K562 (cell line): ENCODE data around the gene HCN3. TPM values are rescaled to one million over a fixed set of nuclear protein-coding genes. Genes with fewer than 3 reads are reported as not detected.

Experiments
- BRCA1 ChIP-seq, 2 experiments: fragments of 450-650 bp in 1 of 2; sonication (generic) in 1 of 2; formaldehyde crosslinking in 1 of 2; IDR thresholded peaks; 2 replicates each; pipeline versions ENCODE4 v1.5.0 to v1.6.1; 2017 to 2020; ENCODE audit warnings: mild to moderate bottlenecking in 1 of 2, missing genetic modification reagents in 1 of 2
- EP300 ChIP-seq: IDR thresholded peaks from 2 replicates; pipeline ENCODE4 v1.6.1; 2012; ENCODE audit warnings: low read length, improper control_type of control experiment
- ETS2 ChIP-seq: IDR thresholded peaks from 2 replicates; pipeline ENCODE4 v1.6.1; 2016; ENCODE audit warnings: borderline replicate concordance, missing genetic modification characterization, mild to moderate bottlenecking, moderate library complexity, missing compliant biosample characterization; ENCODE audit not compliant: poor library complexity, severe bottlenecking
- HMG20A ChIP-seq: fragments of 450-650 bp; formaldehyde crosslinking; conservative IDR thresholded peaks from 2 replicates; pipeline ENCODE4 v1.4.0; 2020; ENCODE audit warnings: mild to moderate bottlenecking, mixed read lengths
- HNRNPK ChIP-seq: fragments of 200-400 bp; formaldehyde crosslinking; IDR thresholded peaks from one replicate; pipeline ENCODE4 v1.6.1; 2018; ENCODE audit warnings: mild to moderate bottlenecking, low read depth, low read length; ENCODE audit not compliant: poor library complexity, severe bottlenecking
- KAT8 ChIP-seq: fragments of 450-650 bp; IDR thresholded peaks from 2 replicates; pipeline ENCODE4 v1.6.1; 2016; ENCODE audit warnings: low read depth, mild to moderate bottlenecking
- MTA3 ChIP-seq: fragments of 450-650 bp; formaldehyde crosslinking; IDR thresholded peaks from 2 replicates; pipeline ENCODE4 v1.6.1; 2017; ENCODE audit warnings: mild to moderate bottlenecking, borderline replicate concordance
- RAD51 ChIP-seq: fragments of 450-650 bp; IDR thresholded peaks from 2 replicates; pipeline ENCODE4 v1.7.1; 2016; ENCODE audit warnings: low read depth, mild to moderate bottlenecking, borderline replicate concordance
- RFX1 ChIP-seq: fragments of 450-650 bp; IDR thresholded peaks from 2 replicates; pipeline ENCODE4 v1.6.1; 2016; ENCODE audit warnings: mild to moderate bottlenecking, moderate library complexity
- SUPT5H ChIP-seq: fragments of 450-650 bp; IDR thresholded peaks from 2 replicates; pipeline ENCODE4 v1.6.1; 2016
- TRIM24 ChIP-seq, 2 experiments: fragments of 450-650 bp; IDR thresholded peaks; 2 replicates each; pipeline ENCODE4 v1.6.1; 2016
- WHSC1 ChIP-seq: IDR thresholded peaks from one replicate; pipeline ENCODE4 v1.6.1; 2012; ENCODE audit warnings: low read length, control low read depth, inconsistent platforms
- ZNF212 ChIP-seq: fragments of 450-650 bp; formaldehyde crosslinking; IDR thresholded peaks from 2 replicates; pipeline ENCODE4 v1.4.0; 2020; ENCODE audit warnings: mild to moderate bottlenecking
- ZNF445 ChIP-seq: fragments of 250-450 bp; sonication (Bioruptor Pico); IDR thresholded peaks from 2 replicates; pipeline ENCODE4 v1.4.0; 2020; ENCODE audit warnings: low read depth, mild to moderate bottlenecking, moderate library complexity
- ZNF507 ChIP-seq: conservative IDR thresholded peaks from 2 replicates; pipeline ENCODE4 v1.6.1; 2017; ENCODE audit warnings: missing genetic modification characterization, missing compliant biosample characterization
- ZNF740 ChIP-seq, 3 experiments: fragments of 200-800 bp in 1 of 3; sonication (Bioruptor generic) in 1 of 3; sonication (generic) in 1 of 3; formaldehyde crosslinking in 1 of 3; IDR thresholded peaks; 2 replicates each; pipeline versions ENCODE4 v1.6.1 to v1.8.0; 2016 to 2022; ENCODE audit warnings: mild to moderate bottlenecking in 2 of 3, missing compliant biosample characterization in 2 of 3, missing genetic modification characterization in 2 of 3, missing genetic modification reagents in 1 of 3
- polyA plus RNA-seq, 8 experiments: library from polyadenylated mRNA; depleted of rRNA in 4 of 8; stranded (reverse) in 5 of 8; unstranded in 3 of 8; fragments of >200 nt; fragmentation: Nextera tagmentation in 2 of 8; fragmentation: Illumina TruSeq in 1 of 8; extraction: Ambion mirVana in 2 of 8; extraction: Trizol in 1 of 8; gene quantifications; 2 replicates each; pipeline versions ENCODE4 v1.2.1 to v1.2.3, GENCODE V29; 2011 to 2014; ENCODE audit warnings: inconsistent platforms in 1 of 8, missing spikeins in 1 of 8
- total RNA-seq, 7 experiments: library from RNA; depleted of rRNA in 6 of 7; stranded (reverse); fragments of >200 nt in 6 of 7; fragmentation: Illumina TruSeq in 2 of 7; extraction: Trizol in 2 of 7; gene quantifications; 2 replicates each; pipeline versions ENCODE4 v1.2.1 to v1.2.3, GENCODE V29; 2011 to 2021; ENCODE audit warnings: low replicate concordance in 1 of 7
- TF ChIP-seq, protein P1 (sequence below), 2 experiments: fragments of 150-350 bp in 1 of 2; IDR thresholded peaks; 2 replicates each; pipeline ENCODE4 v1.6.1; 2012 to 2016; ENCODE audit warnings: low read depth in 2 of 2, low read length in 2 of 2, mild to moderate bottlenecking in 1 of 2, moderate library complexity in 1 of 2
- TF ChIP-seq, protein P2 (sequence below): fragments of 250-450 bp; sonication (Bioruptor Pico); IDR thresholded peaks from 2 replicates; pipeline ENCODE4 v1.8.0; 2022; ENCODE audit warnings: moderate library complexity, mild to moderate bottlenecking, inconsistent platforms
- TF ChIP-seq, protein P3 (sequence below): fragments of 450-650 bp; formaldehyde crosslinking; IDR thresholded peaks from 2 replicates; pipeline ENCODE4 v1.4.0; 2020; ENCODE audit warnings: mild to moderate bottlenecking, moderate library complexity

The HCN3 gene
- total and polyA plus RNA-seq, 9 of the 15 experiments (the other 6 are each of a cell fraction or from before 2014, with no cell fraction given): 0.91 to 9.7 (median 3.9) TPM

- peak; percentile 74; the same call in 1 of the 2 replicates for TF ChIP-seq RAD51
- TF ChIP-seq ETS2 (tag): no peak
- TF ChIP-seq EP300: peak; percentile 71
- no peak for TF ChIP-seq HNRNPK
- TF ChIP-seq RFX1: no peak
- no peak for TF ChIP-seq BRCA1 (IDR thresholded peaks at IDR 0.05)
- TF ChIP-seq BRCA1 (CRISPR knock-in tag; IDR thresholded peaks at IDR 0.05): no peak
- no peak; the same call in 1 of the 2 replicates for TF ChIP-seq HMG20A (CRISPR knock-in tag)
- peak; percentile 87 for TF ChIP-seq SUPT5H
- TF ChIP-seq, protein P1, sequence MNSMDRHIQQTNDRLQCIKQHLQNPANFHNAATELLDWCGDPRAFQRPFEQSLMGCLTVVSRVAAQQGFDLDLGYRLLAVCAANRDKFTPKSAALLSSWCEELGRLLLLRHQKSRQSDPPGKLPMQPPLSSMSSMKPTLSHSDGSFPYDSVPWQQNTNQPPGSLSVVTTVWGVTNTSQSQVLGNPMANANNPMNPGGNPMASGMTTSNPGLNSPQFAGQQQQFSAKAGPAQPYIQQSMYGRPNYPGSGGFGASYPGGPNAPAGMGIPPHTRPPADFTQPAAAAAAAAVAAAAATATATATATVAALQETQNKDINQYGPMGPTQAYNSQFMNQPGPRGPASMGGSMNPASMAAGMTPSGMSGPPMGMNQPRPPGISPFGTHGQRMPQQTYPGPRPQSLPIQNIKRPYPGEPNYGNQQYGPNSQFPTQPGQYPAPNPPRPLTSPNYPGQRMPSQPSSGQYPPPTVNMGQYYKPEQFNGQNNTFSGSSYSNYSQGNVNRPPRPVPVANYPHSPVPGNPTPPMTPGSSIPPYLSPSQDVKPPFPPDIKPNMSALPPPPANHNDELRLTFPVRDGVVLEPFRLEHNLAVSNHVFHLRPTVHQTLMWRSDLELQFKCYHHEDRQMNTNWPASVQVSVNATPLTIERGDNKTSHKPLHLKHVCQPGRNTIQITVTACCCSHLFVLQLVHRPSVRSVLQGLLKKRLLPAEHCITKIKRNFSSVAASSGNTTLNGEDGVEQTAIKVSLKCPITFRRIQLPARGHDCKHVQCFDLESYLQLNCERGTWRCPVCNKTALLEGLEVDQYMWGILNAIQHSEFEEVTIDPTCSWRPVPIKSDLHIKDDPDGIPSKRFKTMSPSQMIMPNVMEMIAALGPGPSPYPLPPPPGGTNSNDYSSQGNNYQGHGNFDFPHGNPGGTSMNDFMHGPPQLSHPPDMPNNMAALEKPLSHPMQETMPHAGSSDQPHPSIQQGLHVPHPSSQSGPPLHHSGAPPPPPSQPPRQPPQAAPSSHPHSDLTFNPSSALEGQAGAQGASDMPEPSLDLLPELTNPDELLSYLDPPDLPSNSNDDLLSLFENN (IDR thresholded peaks at IDR 0.05; ENCODE audit: low read depth in 2 of 2, low read length in 2 of 2): peak in 1 of 2 experiments; percentile 84; a peak in 2 of 4 replicates
- peak; percentile 98 for TF ChIP-seq MTA3
- TF ChIP-seq, protein P2, sequence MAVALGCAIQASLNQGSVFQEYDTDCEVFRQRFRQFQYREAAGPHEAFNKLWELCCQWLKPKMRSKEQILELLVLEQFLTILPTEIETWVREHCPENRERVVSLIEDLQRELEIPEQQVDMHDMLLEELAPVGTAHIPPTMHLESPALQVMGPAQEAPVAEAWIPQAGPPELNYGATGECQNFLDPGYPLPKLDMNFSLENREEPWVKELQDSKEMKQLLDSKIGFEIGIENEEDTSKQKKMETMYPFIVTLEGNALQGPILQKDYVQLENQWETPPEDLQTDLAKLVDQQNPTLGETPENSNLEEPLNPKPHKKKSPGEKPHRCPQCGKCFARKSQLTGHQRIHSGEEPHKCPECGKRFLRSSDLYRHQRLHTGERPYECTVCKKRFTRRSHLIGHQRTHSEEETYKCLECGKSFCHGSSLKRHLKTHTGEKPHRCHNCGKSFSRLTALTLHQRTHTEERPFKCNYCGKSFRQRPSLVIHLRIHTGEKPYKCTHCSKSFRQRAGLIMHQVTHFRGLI (CRISPR knock-in tag): 0 out of 2 replicates have a peak, but pooled peaks have one; percentile 15
- TF ChIP-seq WHSC1: no peak
- peak; percentile 87 to 95 for TF ChIP-seq TRIM24 (IDR thresholded peaks at IDR 0.05)
- TF ChIP-seq ZNF740 (CRISPR knock-in tag; IDR thresholded peaks at IDR 0.05): peak; percentile 69; the same call in 1 of the 2 replicates
- TF ChIP-seq ZNF740 (tag; IDR thresholded peaks at IDR 0.05): no peak
- TF ChIP-seq, protein P3, sequence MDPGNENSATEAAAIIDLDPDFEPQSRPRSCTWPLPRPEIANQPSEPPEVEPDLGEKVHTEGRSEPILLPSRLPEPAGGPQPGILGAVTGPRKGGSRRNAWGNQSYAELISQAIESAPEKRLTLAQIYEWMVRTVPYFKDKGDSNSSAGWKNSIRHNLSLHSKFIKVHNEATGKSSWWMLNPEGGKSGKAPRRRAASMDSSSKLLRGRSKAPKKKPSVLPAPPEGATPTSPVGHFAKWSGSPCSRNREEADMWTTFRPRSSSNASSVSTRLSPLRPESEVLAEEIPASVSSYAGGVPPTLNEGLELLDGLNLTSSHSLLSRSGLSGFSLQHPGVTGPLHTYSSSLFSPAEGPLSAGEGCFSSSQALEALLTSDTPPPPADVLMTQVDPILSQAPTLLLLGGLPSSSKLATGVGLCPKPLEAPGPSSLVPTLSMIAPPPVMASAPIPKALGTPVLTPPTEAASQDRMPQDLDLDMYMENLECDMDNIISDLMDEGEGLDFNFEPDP (CRISPR knock-in tag): no peak
- peak; percentile 100 for TF ChIP-seq ZNF212
- no peak for TF ChIP-seq KAT8
- no peak for TF ChIP-seq ZNF507 (tag)
- no peak for TF ChIP-seq ZNF445
These were observed 32.7 kb upstream of the HCN3 start (continued) for GRCh38 chr1:155244368-155245162.
